ENCODE results near the gene DPEP3.

GRCh38 chr16:67986949-67987348 lies 6.7 kb upstream of the DPEP3 start:
- TF ChIP-seq EZH2 (IDR thresholded peaks at IDR 0.05; ENCODE audit: borderline replicate concordance, low read length) = no peak
- no peak for TF ChIP-seq CTCF (IDR thresholded peaks at IDR 0.05; ENCODE audit: low read length)

All from OCI-LY1 (cell line).